LNCAP (cell line): Measurements from ENCODE around the gene GABRB2.

ENCODE experiments used
- TF ChIP-seq, protein P1 (sequence below): fragments of 450-650 bp; IDR thresholded peaks from 2 replicates; pipeline ENCODE4 v1.5.1; 2017; ENCODE audit warnings: mild to moderate bottlenecking

Gene GABRB2

DNA sequence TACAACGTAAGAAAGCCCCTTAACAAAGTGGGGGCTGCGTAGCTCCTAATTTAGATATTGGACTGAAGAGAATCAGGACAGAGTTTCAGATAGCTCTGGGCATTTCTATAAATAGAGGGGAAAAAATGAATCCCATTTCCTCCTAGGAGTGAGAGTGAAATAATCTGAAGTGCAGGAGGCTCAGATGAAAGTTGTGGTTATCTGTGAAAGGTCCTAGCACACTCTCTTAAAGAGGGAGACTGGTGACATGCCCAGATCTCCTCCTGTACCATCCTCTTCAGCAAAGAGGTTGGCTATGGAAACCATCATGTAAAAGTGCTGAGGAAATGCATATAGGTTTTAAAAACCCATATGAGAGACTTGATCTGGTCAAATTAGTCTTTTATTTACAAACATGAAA lies 143.4 kb downstream of the GABRB2 start:
- TF ChIP-seq, protein P1, sequence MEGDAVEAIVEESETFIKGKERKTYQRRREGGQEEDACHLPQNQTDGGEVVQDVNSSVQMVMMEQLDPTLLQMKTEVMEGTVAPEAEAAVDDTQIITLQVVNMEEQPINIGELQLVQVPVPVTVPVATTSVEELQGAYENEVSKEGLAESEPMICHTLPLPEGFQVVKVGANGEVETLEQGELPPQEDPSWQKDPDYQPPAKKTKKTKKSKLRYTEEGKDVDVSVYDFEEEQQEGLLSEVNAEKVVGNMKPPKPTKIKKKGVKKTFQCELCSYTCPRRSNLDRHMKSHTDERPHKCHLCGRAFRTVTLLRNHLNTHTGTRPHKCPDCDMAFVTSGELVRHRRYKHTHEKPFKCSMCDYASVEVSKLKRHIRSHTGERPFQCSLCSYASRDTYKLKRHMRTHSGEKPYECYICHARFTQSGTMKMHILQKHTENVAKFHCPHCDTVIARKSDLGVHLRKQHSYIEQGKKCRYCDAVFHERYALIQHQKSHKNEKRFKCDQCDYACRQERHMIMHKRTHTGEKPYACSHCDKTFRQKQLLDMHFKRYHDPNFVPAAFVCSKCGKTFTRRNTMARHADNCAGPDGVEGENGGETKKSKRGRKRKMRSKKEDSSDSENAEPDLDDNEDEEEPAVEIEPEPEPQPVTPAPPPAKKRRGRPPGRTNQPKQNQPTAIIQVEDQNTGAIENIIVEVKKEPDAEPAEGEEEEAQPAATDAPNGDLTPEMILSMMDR: no peak

- TF ChIP-seq, protein P1: no peak
Measured at GRCh38 chr5:161400583-161400982, 145.9 kb downstream of the GABRB2 start.

DNA sequence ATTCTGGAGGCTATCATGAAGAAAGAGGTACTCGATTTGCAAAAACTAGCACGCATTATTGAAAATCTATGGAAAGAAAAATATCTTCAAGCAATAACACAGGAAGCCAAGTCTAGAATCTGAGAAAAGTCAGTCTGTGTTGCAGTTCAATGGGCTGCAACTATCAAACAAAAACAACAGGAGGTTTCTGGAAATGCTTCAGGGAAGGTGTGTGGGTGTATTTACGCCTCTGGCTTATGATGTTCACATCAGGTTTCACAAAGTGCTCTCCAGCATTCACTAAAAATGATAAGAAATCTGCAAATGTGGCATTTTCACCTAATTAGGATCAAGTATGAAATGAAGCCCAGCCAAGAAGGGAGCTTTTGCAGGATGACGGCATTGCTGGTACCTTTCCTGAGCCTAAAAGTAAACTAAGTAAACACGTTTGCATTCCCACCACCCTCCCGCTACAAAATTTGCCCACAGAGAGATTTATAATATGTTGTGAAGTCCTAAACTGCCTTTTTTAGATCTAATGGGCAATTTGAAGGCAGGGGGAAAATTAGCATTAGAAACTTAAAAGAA lies 146.4 kb downstream of the GABRB2 start:
- TF ChIP-seq, protein P1: no peak

DNA sequence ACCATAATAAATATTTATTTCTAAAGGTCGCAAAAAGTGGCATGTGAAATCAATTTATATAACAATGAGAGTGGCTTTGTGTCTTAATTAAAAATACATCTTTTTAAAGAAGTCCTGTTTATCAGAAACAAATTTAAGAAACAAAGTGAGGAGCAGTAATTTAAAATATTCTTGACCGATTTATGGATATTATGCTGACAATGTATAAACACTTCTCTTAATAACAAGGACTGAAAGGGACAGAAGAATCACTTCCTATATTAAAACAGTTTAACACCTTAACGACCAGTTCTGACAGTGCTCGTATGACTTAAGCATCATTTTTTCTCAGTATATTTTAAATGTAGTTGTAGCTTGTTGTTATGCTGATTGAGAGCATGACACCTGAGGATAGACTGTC lies 149.1 kb downstream of the GABRB2 start:
- TF ChIP-seq, protein P1: no peak

GRCh38 chr5:161396171-161396570 lies 150.4 kb downstream of the GABRB2 start:
- TF ChIP-seq, protein P1: no peak

DNA sequence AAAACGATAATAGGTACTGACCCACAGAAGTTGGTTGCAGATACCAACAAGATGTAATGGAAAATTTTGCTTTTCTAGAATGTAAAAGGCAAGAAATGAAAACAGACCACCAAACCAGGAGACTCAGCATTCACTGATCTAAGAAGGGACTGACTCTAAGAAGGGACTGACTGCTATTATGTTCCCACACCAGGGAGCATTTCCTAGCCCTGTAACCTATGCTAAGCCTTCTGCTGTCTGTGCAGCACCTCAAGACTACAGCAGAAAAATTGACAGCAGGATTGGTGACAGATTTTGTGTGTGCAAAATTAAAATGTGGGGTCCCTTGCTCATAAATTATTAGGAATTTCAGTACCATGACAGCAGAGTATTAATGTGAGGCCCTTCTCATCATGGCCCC lies 154.8 kb downstream of the GABRB2 start:
- TF ChIP-seq, protein P1: no peak

GRCh38 chr5:161391016-161391415 lies 155.5 kb downstream of the GABRB2 start:
- TF ChIP-seq, protein P1: no peak

- TF ChIP-seq, protein P1: no peak
Measured at GRCh38 chr5:161387121-161387520, 159.4 kb downstream of the GABRB2 start.
